LNCaP clone FGC (cell line): ENCODE data around the gene TSPAN3.

Experiments
- DNase-seq: peaks from one replicate; pipeline ENCODE4 v3.0.0-alpha.2; 2011; ENCODE audit warnings: low read depth
- H3K4me3 ChIP-seq: 2 replicates; pipeline ENCODE4 v1.5.1; 2011; ENCODE audit warnings: mild to moderate bottlenecking, low read depth, low read length, control low read depth
- TF ChIP-seq, protein P1 (sequence below): IDR thresholded peaks from 2 replicates; pipeline ENCODE4 v1.5.1; 2012; ENCODE audit warnings: mild to moderate bottlenecking; ENCODE audit not compliant: control insufficient read depth, insufficient read depth; ENCODE audit errors: extremely low read depth

TSPAN3 gene

DNA sequence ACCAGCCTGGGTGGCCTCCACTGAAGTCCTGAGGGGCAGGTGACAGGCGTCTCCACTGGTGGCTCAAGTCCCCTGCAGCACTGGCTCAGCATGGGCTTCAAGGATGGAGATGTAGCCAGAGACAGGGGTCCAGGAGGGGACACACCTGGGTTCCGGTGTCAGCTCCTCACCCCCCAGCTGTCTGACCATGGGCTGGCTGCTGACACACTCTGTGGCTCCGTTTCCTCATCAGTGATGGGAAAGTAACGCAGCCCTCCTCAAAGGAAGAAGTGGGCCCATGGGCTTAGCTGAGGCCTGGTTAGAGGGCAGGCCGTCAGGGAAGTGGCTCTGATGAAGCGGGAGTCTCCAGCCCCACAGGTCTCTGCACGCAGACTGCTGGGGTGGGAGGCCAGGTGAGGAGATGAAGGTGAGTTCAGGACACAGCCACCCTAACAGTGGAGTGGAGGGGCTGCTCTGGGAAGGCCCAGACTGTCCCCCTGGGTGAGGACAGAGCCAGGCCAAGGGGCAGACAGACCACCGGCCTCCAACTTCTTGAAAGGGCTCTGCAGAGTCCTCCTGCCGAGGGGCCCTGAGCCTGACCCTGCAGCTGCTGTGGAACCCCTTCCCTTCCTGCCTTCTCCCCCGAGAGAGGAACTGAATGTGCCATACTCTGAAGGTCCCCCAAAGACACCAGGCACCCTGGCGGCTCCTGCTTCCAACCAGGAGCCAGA, 52.0 kb downstream of the TSPAN3 start:
- H3K4me3 ChIP-seq: no peak overlapping the region
- TF ChIP-seq, protein P1, sequence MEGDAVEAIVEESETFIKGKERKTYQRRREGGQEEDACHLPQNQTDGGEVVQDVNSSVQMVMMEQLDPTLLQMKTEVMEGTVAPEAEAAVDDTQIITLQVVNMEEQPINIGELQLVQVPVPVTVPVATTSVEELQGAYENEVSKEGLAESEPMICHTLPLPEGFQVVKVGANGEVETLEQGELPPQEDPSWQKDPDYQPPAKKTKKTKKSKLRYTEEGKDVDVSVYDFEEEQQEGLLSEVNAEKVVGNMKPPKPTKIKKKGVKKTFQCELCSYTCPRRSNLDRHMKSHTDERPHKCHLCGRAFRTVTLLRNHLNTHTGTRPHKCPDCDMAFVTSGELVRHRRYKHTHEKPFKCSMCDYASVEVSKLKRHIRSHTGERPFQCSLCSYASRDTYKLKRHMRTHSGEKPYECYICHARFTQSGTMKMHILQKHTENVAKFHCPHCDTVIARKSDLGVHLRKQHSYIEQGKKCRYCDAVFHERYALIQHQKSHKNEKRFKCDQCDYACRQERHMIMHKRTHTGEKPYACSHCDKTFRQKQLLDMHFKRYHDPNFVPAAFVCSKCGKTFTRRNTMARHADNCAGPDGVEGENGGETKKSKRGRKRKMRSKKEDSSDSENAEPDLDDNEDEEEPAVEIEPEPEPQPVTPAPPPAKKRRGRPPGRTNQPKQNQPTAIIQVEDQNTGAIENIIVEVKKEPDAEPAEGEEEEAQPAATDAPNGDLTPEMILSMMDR: no peak

DNA sequence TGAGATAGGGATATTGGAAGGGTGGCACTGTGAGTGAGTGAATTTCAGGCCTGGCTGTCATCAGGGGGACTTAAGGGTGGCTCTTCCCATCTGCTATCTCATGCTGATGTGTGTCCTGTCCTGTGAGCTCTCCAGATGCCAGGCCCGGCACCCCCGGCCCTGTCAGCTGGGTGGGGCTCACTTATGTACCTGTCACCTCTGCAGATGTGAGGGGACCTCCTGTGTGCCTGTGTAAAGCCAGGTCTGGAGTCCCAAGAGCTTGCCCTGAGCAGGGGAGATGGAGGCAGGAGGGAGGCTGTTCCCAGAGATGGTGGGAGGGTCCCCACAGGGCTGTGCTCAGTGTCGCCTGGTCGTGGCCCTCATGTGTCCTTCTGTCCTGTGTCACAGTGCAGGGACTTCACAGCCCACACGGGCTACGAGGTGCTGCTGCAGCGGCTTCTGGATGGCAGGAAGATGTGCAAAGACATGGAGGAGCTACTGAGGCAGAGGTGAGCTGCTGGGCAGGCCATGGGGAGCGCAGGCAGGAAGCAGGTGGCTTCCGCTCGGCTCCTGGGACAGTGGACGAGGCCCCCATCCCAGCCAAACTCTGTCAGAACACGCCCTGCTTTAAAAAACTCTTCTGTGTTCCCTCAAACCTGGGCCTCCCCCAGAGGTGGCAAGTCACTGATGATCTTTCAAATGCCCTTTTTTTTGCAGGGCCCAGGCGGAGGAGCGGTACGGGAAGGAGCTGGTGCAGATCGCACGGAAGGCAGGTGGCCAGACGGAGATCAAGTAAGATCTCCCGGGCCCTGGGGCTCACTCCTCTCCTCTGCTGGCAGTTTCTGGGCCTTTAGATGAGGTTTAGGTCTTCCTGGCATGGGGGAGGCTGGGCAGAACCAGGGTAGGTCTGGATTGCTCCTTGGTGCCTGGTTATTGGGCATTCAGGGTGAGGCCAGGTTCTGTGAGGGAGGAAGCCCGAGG, 52.9 kb downstream of the TSPAN3 start:
- no peak for DNase-seq
- no peak overlapping the region for H3K4me3 ChIP-seq

More for the DNA sequence above, 52.0 kb downstream of the TSPAN3 start:
- DNase-seq: no peak

DNA sequence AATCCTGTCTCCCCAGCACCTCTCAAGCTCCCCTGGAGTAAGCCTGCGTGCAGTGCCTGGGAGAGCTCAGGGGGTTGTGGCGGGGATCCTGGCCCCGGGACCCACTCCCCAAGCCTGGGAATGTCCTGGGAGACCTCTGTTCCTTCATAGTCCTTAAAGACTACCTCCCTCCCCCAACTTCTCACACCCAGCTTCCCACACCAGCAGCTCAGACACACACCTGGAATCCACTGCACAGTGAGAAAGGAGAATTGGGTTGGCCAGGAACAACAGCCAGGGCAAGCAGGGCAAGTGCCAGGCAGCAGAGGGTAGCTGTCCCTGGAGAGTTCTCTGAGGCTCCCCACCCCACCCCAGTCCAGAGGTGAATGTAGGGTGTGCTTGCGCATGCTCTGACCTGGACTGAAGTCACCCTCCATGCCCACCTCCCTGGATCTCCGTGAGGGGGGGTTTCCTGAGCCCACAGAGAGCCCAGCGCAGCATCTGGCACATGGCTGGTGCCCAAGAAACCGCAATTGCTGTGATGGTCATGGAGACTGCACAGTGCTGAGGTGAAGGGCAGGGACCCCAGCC, 53.7 kb downstream of the TSPAN3 start:
- TF ChIP-seq, protein P1: no peak

More for the DNA sequence above, 52.9 kb downstream of the TSPAN3 start:
- TF ChIP-seq, protein P1: no peak

DNA sequence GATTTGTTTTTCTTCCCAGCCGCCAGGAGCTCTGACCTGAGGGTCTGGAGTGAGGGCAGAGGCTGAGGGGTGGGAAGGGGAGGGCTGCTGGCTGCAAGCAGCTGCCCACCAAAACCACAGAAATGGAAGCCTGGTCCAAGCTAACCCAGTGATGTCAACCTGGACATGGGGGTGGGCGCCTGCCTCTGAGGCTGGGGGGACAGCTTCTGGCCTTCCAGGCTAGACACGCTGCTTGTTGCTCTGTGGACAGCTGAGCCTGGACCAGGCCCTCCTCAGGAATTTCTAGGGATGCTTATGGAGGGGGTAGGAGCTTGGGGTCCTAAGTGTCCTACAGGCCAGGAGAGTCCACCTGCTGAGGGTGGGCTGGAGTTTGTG, 54.6 kb downstream of the TSPAN3 start:
- DNase-seq: no peak
- TF ChIP-seq, protein P1: no peak
- H3K4me3 ChIP-seq: no peak overlapping the region

More for the DNA sequence above, 53.7 kb downstream of the TSPAN3 start:
- no peak overlapping the region for H3K4me3 ChIP-seq
- DNase-seq: no peak

DNA sequence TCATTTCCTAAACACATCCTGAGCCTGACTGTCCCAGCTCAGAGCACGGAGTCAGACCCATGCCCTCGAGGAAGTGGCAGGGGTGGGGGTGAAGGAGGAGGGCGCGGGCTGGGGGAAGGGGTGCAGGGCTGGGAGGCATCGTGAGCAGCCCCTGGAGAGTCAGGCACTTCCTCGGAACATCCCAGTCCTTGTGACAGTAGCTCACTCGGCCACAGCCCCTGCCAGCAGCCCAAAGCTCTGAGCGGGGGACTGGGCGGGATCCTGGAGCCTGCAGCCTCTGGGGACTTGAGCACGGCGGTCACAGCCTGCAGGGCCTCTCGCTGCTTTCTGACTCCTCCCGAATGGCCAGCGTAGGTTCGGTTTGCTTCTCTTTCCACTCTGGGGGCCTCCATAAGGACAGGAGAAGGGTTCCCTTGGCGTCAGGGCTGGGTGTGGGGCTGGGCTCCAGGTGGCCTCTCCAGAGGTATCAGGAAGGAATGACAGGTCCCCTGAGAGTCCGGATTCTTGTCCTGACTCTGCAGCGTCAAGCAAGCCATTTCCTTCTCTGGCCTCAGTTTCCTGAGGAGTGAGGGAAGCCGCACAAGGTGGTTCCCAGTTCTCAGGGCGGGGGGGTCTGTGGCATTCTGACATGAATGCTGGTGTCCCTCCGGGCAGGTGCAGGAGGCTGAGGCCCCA, 55.1 kb downstream of the TSPAN3 start:
- no peak overlapping the region for H3K4me3 ChIP-seq
- no peak for DNase-seq
- TF ChIP-seq, protein P1: no peak
